ENCODE results near the gene MSI2.
"Not testable (repeated sequence)": the region's sequence is repeated elsewhere in the genome, so short reads cannot be mapped to it uniquely, and the experiment has no call there.

Gene MSI2

DNA sequence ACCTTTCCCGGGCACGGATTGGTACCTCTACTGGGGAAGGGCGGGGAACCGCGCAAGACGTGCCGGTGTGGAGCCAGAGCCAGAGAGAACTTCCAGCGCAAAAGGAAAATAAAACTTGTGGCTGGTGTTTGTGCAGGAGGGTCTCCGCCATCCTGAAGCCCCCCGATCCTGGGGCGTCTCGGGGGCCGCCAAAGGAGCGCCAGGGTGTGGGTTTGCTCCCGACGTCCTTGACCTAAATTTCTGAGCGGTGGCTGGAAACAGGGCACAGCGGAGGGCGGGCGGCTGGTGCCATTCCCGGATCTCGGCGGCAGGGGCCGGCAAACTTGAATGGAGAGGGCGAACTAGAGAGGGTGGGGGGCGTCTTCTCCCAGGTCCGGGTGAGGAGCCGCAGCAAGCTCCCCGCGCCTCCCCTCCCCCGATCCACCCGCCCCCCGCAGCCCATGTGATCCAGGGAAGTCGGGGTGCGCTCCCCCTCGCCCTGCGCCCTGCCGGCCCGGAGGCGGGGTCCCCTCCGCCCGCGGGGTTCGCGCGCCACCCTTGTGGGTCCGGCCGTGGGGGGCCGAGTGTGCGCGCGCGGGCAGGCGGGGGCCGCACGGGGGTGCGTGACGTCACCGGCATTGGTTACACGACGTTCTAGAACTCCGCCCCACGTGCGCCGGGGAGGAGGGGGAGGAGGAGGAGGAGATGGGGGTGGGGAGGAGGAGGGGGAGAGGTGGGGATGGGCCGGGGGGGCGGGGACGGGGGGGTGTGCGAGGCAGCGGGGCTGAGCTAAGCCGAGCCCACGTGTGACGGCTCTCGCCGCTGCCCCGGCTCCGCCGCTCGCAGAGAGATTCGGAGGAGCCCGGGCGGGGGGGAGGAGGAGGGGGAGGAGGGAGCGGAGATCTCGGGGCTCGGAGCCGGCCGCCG lies at the start of gene MSI2:
Gene MSI2, plus strand, starts transcription at position 748 of the 906 bp plus-strand sequence. CDS start 220 bp downstream, outside the sequence.
- DNase-seq: peak; percentile 92

DNA sequence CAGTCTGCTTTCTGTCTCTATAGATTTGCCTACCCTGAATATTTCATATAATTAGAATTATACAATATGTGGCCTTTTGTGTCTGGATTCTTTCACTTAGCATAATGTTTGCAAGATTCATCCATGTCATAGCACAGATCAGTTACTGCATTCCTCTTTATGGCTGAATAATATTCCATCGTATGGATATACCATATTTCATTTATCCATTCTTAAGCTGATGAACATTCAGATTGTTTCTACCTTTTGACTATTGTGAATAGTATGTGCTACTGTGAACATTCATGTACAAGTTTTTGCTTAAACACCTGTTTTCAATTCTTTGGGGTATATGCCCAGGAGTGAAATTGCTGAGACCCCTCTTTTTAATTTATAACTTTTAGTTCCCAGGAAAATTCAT lies 49.4 kb upstream of the MSI2 start:
- no peak for DNase-seq

DNA sequence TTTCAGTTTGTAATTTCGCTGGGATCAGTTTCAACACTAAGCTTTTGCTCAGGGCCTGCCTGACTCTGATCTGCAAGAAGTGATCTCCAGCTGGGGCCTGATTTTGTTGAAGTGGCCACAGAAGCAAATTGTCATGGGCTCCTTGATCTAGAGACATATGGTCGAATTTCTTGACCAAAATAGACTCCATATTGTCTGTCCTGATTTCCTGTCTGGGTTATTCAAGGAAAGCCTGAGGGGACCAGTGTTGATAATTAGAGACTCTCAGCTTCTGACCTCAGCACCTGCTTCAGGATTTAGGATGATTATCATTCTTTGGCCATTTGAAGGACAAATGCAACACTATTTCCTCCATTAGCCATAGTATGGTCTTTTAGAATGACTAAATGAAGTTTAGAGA lies 48.9 kb upstream of the MSI2 start:
- DNase-seq: no peak

DNA sequence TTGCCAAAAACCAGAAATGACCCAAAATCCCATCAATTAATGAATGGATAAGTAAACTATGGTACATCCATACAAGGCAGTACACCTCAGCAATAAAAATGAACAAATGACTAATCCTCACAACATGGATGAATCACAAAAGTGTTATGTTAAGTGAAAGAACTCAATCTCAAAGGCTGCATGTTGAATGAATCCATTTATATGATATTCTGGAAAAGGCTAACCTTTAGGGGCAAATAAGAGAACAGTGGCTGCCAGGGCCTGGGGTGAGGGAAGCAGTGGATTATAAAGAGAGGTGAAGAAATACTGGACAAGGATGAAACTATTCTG lies 46.1 kb upstream of the MSI2 start:
- no peak for DNase-seq

DNA sequence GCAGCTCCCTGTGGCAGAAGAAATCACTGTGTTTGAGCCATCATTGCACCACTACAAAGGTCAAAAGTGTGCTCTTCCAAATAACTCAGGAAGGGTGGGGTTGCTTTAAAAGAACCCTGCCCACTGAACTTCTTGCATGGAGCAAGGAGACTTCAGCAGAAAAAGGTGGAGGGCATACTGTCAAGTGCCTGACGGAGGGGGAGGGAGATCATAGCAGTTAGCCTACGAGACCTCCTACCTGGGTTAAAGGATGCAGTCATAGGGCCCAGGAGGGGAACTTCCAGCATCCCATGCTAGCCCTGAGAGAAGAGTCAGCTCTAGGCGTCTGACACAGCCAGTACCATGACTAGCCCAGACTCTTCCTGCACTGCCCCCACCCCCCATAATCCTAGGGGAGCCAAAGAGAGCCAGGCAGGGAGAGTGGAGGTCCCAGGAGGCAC lies 45.3 kb upstream of the MSI2 start:
- no peak for DNase-seq

DNA sequence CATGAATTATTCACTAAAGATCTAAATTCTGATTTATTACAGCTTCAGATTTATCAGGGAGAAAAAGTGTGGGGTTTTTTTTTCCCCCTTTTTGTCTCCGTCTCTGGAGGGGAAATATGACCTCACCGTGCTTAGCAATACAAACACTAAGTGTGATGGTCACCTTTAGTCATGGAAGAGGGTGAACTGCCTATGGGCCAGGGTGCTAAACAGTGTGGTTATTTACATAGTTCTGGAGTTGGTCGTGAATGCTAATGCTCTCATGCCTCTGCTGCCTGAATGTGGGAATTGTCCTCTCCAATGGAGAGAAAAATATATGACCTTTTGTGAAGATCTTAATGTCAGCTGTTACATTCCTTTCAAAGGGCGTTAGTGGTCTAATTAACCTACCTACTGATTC lies 44.8 kb upstream of the MSI2 start:
- no peak for DNase-seq

DNA sequence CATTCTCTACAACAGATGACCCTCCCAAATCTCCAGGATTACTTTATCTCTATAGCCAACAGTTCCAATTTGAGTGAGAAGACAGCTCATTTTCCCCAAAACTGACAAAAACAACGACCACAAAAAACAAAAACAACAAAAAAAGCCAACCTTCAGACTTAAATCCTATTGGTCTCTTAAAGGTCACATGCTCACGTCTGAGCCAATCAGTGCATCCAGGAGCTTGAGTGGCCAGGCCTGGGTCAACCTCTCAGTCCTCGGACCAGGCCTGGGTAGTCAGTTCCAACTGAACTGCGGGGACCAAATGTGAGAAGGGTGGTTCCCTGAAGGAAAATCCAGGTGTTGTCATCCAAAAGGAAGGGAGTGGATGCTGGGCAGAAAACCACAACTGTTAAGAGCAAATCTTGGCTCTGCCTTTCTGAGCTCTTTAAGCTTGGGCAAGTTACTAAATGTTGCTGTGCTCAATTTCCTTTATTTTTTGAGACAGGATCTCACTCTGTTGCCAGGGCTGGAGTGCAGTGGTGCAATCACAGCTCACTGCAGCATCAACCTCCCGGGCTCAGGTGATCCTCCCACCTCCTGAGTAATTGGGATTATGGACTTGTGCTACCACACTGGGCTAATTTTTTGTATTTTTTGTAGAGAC lies 43.0 kb upstream of the MSI2 start:
- DNase-seq: no peak

DNA sequence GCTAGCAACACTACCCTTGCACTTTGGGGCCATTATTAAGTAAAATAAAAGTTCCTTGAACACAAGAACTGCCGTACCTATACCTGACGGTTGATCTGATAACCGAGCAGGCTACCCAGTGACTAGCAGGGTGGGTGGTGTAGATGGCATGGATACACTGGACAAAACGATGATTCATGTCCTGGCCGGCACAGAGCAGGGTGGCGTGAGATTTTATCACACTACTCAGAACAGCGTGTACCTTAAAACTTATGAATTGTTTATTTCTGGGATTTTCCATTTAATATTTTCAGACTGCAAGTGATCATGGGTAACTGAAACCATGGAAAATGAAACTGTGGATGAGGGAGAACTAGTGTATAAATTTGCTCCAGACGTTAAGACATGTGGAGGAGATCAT lies 41.0 kb upstream of the MSI2 start:
- no peak for DNase-seq

DNA sequence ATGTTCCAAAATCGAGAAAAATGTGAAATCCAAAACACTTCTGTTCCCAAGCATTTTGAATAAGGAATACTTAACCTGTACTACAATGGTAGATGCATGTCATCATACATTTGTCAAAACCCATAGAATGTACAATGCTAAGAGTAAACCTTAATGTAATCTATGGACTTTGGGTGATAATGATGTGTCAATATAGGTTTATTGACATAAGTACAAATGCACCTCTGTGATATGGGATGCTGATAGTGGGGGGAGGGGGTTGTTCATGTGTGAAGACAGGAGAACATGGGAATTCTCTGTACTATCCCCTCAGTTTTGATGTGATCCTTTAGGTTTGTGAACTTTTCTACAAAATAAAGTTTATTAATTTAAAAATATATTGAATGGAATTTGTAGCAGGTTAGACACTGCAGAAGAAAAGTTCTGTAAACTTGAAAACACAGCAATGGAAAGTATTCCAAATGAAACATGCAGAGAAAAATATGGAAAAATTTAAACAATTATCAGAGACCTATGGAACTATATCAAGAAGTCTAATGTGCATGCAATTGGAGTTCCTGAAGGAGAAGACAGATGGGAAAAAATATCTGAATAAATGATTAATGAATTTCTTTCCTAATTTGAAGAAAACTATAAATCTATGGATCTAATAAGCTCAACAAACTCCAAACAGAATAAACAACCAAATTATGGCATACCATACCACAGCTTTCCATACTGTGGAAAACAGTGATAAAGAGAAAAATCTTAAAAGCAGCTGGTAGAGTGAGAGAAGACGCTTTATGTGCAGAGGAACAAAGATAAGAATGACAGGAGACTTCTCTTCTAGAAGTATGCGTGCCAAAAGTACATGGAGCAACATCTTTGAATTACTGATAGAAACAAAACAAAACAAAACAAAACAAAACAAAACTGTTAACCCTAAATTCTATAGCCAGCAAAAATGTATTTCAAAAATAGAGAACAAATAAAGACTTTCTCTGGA lies 34.7 kb upstream of the MSI2 start:
- DNase-seq: no peak

DNA sequence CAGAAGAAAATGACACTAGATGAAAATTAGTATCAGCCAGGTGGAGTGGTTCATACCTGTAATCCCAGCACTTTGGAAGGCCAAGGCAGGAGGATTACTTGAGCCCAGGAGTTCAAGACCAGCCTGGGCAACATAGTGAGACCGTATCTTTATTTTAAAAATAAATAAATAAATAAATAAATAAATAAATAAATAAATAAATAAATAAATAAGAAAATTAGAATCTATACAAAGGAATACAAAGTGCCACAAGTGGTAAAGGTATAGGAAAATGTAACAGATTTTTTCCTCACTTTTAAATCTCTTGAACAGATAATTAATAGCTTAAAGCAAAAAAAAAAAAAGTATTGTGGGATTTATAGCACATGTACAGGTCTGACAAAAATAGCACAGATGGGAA lies 33.9 kb upstream of the MSI2 start:
- not testable (repeated sequence) for DNase-seq

DNA sequence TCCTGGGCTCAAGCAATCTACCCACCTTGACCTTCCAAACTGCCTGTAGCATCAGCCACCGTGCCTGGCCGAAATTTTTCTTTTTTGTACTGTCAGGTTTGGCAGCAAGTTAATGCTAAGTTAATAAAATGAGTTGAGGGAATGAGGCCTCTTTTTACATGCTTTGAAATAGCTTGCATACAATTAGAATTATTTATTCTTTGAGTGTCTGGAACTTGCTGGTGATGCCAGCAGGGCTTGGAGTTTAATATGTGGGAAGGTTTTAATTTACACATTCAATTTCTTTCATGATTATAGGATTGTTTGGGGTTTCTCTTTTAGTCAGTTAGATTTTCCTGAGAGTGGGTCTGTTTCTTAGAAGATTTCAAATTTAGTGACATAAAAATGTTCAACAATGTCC lies 31.2 kb upstream of the MSI2 start:
- no peak for DNase-seq

DNA sequence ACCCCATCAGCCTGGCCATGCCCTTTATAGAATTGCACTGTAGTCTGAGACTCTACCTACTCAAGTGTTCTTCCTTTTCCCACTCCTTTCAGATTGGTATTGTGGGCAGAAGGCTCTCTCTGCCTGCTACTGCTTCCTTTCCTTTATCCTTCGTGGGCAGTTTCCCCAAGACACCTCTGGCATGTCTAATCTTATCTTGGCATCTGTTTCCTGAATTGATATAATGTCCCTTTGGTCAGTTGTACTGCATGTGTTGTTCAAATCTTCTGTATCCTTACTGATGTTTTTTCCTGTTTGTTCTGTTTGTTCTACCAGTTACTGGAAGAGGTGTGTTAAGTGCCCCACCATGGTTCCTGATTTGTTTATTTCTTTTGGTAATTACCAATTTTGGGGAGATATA lies 29.5 kb upstream of the MSI2 start:
- no peak for DNase-seq

DNA sequence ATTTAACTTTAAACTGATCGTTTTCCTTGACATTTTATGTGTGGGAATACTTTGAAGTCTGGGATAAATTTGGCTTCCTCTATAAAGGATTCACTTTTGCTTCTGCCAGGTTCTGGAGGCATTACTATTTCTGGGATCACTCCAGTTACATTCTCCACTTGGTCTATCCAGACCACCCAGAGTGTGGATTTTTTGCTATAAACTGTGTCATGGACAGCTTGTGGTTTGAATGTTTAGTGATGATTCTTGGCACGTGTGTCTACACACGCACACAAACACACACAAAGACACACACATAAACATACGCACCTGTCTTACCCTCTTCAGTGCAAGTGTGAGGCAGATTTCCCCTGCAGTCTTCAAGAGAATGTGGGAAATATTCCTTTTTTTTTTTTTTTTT lies 27.4 kb upstream of the MSI2 start:
- DNase-seq: no peak

DNA sequence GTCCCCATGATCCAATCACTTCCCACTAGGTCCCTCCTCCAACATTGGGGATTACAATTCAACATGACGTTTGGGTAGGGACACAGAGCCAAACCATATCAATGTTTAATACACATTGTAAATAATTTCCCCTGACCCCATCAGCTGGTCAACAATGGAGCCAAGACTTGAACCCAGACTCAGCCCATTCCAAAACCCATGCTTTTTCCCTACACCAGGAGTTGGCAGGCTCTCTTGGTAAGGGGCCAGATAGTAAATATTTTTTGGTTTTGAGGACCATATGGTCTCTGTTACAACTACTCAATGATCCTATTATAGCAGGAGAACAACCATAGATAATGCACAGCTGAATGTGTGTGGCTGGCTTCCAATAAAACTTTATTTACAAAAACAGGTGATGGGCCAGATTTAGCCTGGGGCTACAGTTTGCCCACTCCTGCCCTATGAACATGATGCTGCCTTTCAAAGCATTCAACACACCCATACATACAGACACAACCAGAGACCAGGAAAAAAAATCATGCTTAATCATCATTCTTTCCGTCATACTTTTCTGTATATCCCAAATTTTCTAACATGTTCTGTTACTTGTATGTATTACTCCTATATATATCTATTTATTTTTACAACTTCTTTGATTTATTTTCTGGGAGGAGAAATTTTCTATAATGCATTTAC lies 22.1 kb upstream of the MSI2 start:
- no peak for DNase-seq

DNA sequence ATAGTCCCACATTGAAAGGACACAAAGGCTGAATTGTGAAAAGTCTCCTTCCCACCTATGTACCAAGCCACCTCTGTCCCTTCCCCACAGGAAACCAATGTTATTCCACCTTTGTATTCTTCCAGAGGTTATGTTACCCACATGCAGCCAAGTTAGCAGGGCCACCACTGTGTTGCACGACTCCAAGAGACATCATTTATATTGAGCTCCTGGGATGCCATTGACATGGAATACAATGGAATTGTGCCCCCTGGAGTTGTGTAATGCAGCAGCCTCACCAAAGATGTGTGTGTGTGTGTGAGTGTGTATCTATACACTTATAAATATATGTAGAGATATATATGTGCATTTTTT lies 21.6 kb upstream of the MSI2 start:
- no peak for DNase-seq

DNA sequence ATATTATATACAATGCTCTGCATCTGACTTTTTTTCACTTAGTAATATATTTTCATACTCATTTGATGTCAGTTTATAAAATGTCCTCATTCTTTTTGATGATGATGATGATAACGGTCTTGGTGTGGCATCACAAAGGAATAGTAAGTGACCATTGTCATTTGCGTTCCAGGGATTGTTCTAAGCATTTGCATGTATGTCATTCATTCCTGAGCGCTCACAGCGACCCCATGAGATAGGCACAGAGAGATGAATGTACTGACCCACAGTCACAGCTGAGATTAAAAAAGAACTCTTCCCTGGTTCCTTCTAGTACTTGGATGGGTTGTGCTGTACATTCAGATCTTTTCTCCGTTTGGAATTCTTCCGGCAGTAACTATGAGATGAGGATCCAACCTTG lies 21.2 kb upstream of the MSI2 start:
- no peak for DNase-seq

DNA sequence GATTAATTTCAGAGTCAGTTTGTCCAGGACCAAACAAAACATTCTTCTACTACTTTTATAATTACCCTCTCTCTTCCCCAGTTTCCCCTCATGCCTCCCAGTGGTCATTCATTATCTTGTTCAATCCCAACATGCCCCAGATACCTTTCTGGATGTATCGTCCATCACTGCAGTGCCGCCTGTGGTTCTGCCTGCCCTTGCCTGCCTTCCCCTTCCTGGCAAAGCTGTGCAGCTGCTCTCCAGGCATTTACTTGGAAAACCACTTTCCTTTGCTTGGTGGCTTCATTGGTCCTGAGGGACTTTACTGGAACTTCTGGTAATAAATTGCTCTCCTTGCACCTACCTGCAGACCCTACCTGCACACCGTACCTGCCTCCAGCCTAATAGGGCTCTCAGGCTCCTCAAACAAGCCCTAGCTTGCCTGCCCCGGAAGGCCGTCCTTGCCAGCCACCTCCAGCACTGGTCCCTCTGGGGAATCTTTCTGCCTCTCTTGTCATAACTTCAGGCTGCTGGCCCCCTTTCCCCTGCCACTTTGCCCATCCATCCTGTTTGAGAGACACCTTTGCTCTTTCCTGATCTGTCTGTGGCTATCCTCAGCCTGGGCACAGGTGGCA lies 19.5 kb upstream of the MSI2 start:
- DNase-seq: no peak

DNA sequence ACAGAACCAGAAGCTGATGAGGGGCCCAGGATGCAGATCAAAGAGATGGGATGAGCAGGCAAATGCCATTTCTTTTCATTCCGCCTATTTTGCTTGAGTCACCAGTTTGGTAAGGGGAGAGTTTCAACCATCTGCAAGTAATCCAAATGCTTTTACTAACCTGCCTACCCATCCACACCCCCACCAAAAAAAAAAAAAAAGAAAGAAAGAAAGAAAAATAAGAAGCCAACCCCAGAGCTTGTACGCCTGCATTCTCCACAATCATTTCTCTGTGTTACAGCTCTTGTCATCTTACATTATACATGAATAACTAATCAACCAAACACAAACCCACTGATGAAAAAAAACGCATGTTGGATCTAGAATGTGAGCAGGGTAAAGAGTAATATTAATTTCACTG lies 15.7 kb upstream of the MSI2 start:
- no peak for DNase-seq

DNA sequence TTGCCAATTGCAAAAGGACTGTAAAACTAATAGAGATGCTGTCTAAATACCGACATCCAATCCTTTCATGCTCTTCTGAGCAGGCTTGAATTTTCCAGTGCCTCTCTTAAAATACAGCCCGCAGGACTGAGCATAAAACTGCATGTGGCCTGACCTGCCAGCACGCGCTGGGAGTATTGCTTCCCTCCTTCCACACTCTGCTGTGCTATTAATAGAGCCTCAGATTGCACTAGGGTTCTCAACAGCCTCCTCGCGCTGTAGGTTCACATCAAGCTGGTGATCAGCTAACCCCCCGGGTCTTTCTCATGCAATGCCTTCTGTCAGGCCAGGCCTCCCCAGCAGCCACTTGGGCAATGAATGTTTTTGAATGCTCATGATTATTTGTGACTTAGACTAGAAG lies 14.2 kb upstream of the MSI2 start:
- DNase-seq: no peak

DNA sequence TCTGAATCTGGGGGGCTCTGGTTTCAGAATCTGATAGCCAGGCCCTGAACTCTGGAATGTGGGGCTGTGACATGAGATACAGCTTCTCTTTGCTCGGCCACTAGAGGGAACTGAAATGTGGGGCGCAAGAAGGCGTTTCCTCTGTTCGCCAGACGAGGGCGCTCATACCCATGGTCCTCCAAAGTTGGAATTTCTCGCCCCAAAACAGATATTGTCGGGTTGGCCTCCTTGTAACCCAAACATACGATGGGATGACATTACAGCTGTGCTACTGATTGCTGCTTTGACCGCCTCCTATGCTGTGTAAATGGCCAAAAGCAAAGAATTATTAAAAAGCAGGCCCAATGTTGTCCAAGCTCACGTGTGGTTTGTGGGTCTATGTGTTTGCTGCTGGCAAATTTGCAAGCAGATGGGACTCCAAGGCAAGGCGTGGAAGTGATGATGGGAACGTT lies 13.1 kb upstream of the MSI2 start:
- DNase-seq: peak; percentile 82

DNA sequence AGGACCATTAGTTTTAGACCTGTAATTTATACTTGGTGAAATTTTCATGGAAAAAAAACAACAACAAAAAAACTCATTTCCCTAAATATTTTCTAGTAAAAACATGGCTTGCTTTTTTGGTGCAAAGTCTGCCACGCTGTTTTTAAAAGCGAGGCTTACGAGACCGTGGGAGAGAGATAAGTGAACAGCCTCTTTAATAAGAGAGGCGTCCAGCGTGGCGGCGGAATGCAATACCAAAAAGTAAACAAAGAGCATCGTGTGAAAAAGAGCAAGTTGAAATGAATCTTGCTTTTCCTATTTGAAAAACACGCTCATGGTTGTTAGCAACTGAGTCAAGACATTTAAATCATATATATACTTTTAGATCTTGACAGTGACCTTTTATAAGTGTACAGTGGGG lies 10.5 kb upstream of the MSI2 start:
- DNase-seq: no peak

DNA sequence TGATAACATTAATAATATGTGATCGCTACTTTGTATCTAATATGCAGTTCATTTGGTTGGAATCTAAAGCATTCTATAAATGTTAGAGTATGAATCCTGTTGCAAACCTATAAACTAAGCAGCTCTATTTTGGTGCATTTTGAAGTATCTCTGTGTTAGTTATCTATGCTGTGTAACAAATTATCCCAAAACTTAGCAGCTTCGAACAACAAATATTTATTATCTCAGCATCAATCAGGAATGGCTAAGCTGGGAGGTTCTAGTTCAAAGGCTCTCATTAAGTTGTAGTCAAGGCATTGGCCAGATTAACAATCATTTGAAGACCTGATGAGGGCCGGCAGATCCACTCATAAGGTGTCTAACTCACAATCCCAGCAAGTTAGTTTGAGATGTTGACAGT lies 10.1 kb upstream of the MSI2 start:
- no peak for DNase-seq

All from stimulated activated CD4-positive, alpha-beta T cell treated with anti-CD3 and anti-CD28 coated beads, Interleukin-15, amount 100 ng/mL, for 24 hours (primary cell).